AG04449 (cell line): ENCODE measurements around the gene CRACR2A.

Experiments used
- CTCF ChIA-PET: fragments of 350-600 bp; formaldehyde crosslinking; extraction: SDS; loops from one replicate; lab custom pipeline; 2021; ENCODE audit warnings: antibody characterized with exemption; lab: Yijun Ruan, JAX
- POLR2A ChIA-PET: fragments of 400-600, 350-600 bp; formaldehyde crosslinking; extraction: SDS; loops from one replicate; lab custom pipeline; 2020; ENCODE audit warnings: antibody characterized with exemption, inconsistent platforms; lab: Yijun Ruan, JAX
- DNase-seq: peaks from one replicate; pipeline ENCODE4 v3.0.0-alpha.2; 2010; ENCODE audit warnings: low read depth, low spot score
- H3K4me3 ChIP-seq: 2 replicates; pipeline ENCODE4 v1.5.1; 2011; ENCODE audit warnings: low read depth, mild to moderate bottlenecking, control low read depth, low read length
- CTCF ChIP-seq: IDR thresholded peaks from one replicate; pipeline ENCODE4 v1.5.1; 2011; ENCODE audit warnings: mild to moderate bottlenecking, moderate library complexity, low read length, control low read depth, inconsistent platforms; ENCODE audit not compliant: insufficient read depth; ENCODE audit errors: missing control alignments

CRACR2A gene

GRCh38 chr12:3744229-3744901 is 8.5 kb downstream of the CRACR2A start:
- CTCF ChIA-PET: interaction anchor here (0.7 to 1.0 kb wide), 2 partner anchors 14 to 59 kb away, joined by 3 read pairs; no protein-coding TSS in a partner anchor
- no peak overlapping the region for H3K4me3 ChIP-seq
- no peak for TF ChIP-seq CTCF
- DNase-seq: no peak
- POLR2A ChIA-PET: no interaction called here

- H3K4me3 ChIP-seq: no peak overlapping the region
- CTCF ChIA-PET: interaction anchor here (0.7 to 1.0 kb wide), 2 partner anchors 14 to 60 kb away, joined by 3 read pairs; no protein-coding TSS in a partner anchor
- POLR2A ChIA-PET: no interaction called here
- DNase-seq: no peak
- TF ChIP-seq CTCF: no peak
These were observed 9.1 kb downstream of the CRACR2A start for GRCh38 chr12:3743803-3744202.

GRCh38 chr12:3741882-3742672 is 10.8 kb downstream of the CRACR2A start:
- ChIA-PET CTCF (interaction anchor here (1.8 to 2.1 kb wide), 2 partner anchors 35 to 442 kb away, joined by 4 to 8 read pairs; no protein-coding TSS in a partner anchor), POLR2A (no interaction called here)
- no peak for TF ChIP-seq CTCF
- DNase-seq: no peak
- no peak overlapping the region for H3K4me3 ChIP-seq

GRCh38 chr12:3740480-3741231 is 12.3 kb downstream of the CRACR2A start:
- DNase-seq: no peak
- TF ChIP-seq CTCF: no peak
- no peak overlapping the region for H3K4me3 ChIP-seq
- ChIA-PET CTCF (interaction anchor here (2.1 kb wide), 1 partner anchor 36 kb away, joined by 8 read pairs; no protein-coding TSS in a partner anchor), POLR2A (no interaction called here)

GRCh38 chr12:3735432-3735831 is 17.5 kb downstream of the CRACR2A start:
- ChIA-PET CTCF (interaction anchor here (0.9 kb wide), 1 partner anchor 65 kb away, joined by 3 read pairs; no protein-coding TSS in a partner anchor), POLR2A (no interaction called here)
- no peak for TF ChIP-seq CTCF
- no peak for DNase-seq
- H3K4me3 ChIP-seq: no peak overlapping the region

- no peak overlapping the region for H3K4me3 ChIP-seq
- CTCF ChIA-PET: no interaction called here
- no peak for DNase-seq
- POLR2A ChIA-PET: interaction anchor here (0.6 kb wide), 1 partner anchor 120 kb away, joined by 3 read pairs; no protein-coding TSS in a partner anchor
- no peak for TF ChIP-seq CTCF
These were observed 20.0 kb downstream of the CRACR2A start for GRCh38 chr12:3732901-3733300.
